Activated T-helper 17 cell treated with anti-CD3 and anti-CD28 coated beads, Interleukin-2, amount 50 U/mL, for 72 hours (primary cell): Measurements from ENCODE around the gene IL10RB. TPM values are rescaled to one million over a fixed set of nuclear protein-coding genes. Genes with fewer than 3 reads are reported as not detected.

Experiments
- ATAC-seq: fragments of 150-1000 bp; cut with Tn5 transposase; replicated peaks from 2 replicates; pipeline ENCODE4 v1.10.0; 2021; ENCODE audit warnings: mild to moderate bottlenecking, moderate library complexity
- H3K27ac Mint-ChIP-seq: one replicate; pipeline ENCODE4 v1.8.0; 2022; ENCODE audit warnings: mixed read lengths
- H3K27me3 Mint-ChIP-seq: one replicate; pipeline ENCODE4 v1.8.0; 2022; ENCODE audit warnings: mixed read lengths
- H3K36me3 Mint-ChIP-seq: one replicate; pipeline ENCODE4 v1.8.0; 2022; ENCODE audit warnings: low read depth, mild to moderate bottlenecking, mixed read lengths
- H3K4me1 Mint-ChIP-seq: one replicate; pipeline ENCODE4 v1.8.0; 2022; ENCODE audit warnings: mixed read lengths
- H3K4me3 Mint-ChIP-seq: one replicate; pipeline ENCODE4 v1.8.0; 2022; ENCODE audit warnings: mild to moderate bottlenecking, mixed read lengths
- H3K9me3 Mint-ChIP-seq: one replicate; pipeline ENCODE4 v1.8.0; 2022; ENCODE audit warnings: mixed read lengths
- total RNA-seq, 2 donors: library from RNA; stranded (reverse); gene quantifications; one replicate each; pipeline ENCODE4 v1.2.3, GENCODE V29; 2022

IL10RB gene
- total RNA-seq, 2 donors from 2014 or later: 30.1 to 46.7 TPM

- H3K4me3 Mint-ChIP-seq: no peak overlapping the region
- H3K27ac Mint-ChIP-seq: peak overlapping the region; percentile 2
- peaks cover 43% of the 10 kb centered on the region for H3K36me3 Mint-ChIP-seq
- ATAC-seq: peak; percentile 12
- no peaks in the 10 kb centered on the region for H3K9me3 Mint-ChIP-seq
- H3K27me3 Mint-ChIP-seq: no peaks in the 10 kb centered on the region
- peaks cover 46% of the 10 kb centered on the region for H3K4me1 Mint-ChIP-seq
These were observed 64.6 kb downstream of the IL10RB start for GRCh38 chr21:33330726-33331125.

DNA sequence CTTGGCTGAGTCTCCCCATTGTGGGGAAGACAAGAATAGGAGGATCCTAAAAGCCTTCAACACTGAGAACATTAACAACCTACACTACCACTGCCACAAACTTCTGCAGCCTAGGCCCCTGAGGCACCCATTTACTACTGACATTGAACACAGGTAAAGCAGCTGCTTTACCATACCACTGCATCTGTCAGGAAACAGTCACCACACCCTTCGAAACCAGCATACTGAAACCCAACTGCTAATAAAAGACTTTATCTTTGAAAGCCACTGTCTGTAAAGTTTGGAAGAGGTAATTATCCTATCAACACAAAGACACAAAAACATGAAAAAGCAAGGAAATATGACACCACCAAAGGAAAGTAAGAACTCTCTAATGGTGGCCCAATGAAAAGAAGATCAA lies 66.0 kb downstream of the IL10RB start:
- peaks cover 43% of the 10 kb centered on the region for H3K36me3 Mint-ChIP-seq
- no peaks in the 10 kb centered on the region for H3K9me3 Mint-ChIP-seq
- H3K27me3 Mint-ChIP-seq: no peaks in the 10 kb centered on the region
- H3K4me1 Mint-ChIP-seq: peaks cover 46% of the 10 kb centered on the region
- peak overlapping the region; percentile 31 for H3K27ac Mint-ChIP-seq
- ATAC-seq: peak; percentile 31
- H3K4me3 Mint-ChIP-seq: peak overlapping the region; percentile 3

DNA sequence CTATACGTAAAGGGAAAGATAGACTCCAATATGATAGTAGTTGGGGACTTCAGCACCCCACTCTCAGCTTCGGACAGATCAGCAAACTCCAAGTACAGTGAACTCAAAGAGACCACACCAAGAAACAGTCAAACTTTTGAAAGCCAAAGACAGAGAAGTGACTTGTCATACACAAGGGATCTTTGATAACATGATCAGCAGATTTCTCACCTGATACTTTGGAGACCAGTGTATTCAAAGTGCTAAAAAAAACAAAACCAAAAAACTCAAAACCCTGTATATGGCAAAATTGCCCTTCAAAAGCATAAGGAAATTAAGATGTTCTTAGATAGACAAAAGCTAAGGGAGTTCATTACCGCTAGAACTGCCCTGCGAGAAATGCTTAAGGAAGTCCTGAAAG lies 68.0 kb downstream of the IL10RB start:
- Mint-ChIP-seq H3K36me3 (peaks cover 50% of the 10 kb centered on the region), H3K27me3 (no peaks in the 10 kb centered on the region), H3K27ac (no peak overlapping the region), H3K9me3 (no peaks in the 10 kb centered on the region), H3K4me3 (no peak overlapping the region), H3K4me1 (peaks cover 36% of the 10 kb centered on the region)
- no peak for ATAC-seq

DNA sequence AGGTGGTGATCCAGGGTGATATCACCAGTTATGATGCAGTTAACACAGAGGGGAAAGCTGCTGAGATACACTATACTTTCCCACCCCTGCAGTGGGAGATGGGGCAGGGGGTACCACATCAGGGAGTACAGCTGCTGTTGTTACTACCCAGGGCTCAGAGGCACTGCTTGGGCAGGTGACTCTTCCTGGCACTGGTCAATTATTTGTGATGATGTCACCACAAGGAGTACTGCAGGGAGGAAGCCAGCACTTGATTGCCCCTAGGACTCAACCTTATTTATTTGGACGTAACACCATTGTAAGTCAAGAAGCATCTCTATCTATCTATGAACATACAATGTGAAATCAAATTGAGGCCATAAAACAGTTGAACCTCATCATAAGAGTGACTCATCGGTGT lies 68.7 kb downstream of the IL10RB start:
- ATAC-seq: no peak
- Mint-ChIP-seq H3K4me1 (peaks cover 36% of the 10 kb centered on the region), H3K36me3 (peaks cover 56% of the 10 kb centered on the region), H3K27ac (no peak overlapping the region), H3K27me3 (no peaks in the 10 kb centered on the region), H3K4me3 (no peak overlapping the region), H3K9me3 (no peaks in the 10 kb centered on the region)

DNA sequence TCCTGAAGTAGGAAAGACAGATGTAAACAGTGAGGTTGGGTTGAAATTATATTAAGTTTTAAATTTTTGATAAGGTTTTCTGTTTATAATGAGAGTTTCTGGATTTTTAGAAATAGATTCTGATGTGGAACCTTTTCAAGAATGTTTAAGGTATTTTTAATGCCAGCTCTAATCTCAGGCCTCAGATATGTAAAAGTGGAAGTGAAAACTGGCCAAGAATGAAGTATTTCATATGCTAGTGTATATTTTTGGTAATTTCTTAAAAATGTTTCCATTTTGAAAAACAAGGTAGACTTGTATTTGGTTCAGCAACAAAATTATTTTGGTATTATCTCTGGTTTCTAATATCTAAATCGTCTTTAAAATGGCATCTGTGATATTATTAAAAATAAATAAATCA lies 73.0 kb downstream of the IL10RB start:
- Mint-ChIP-seq H3K4me1 (peaks cover 2% of the 10 kb centered on the region), H3K27ac (no peak overlapping the region), H3K27me3 (no peaks in the 10 kb centered on the region), H3K9me3 (no peaks in the 10 kb centered on the region), H3K36me3 (peaks cover 81% of the 10 kb centered on the region), H3K4me3 (no peak overlapping the region)
- no peak for ATAC-seq

GRCh38 chr21:33339918-33340317 lies 73.8 kb downstream of the IL10RB start:
- Mint-ChIP-seq H3K36me3 (peaks cover 81% of the 10 kb centered on the region), H3K27me3 (no peaks in the 10 kb centered on the region), H3K4me1 (no peaks in the 10 kb centered on the region), H3K9me3 (no peaks in the 10 kb centered on the region), H3K27ac (no peak overlapping the region), H3K4me3 (no peak overlapping the region)
- no peak for ATAC-seq

GRCh38 chr21:33345751-33346238 lies 79.6 kb downstream of the IL10RB start:
- Mint-ChIP-seq H3K27ac (peak overlapping the region; percentile 2), H3K4me3 (no peak overlapping the region), H3K9me3 (no peaks in the 10 kb centered on the region), H3K4me1 (peaks cover 5% of the 10 kb centered on the region), H3K36me3 (peaks cover 93% of the 10 kb centered on the region), H3K27me3 (no peaks in the 10 kb centered on the region)
- no peak for ATAC-seq

Other genes with a start within 250 kb of the IL10RB start
- gene OLIG2, start 240.4 kb upstream of the IL10RB start, total RNA-seq: not detected
- gene OLIG1, start 196.2 kb upstream of the IL10RB start, total RNA-seq: not detected
- 10 to 100 TPM; 34.6 to 35.4 TPM for gene IFNAR2, start 36.4 kb upstream of the IL10RB start, total RNA-seq
- 10 to 100 TPM; 38.5 to 38.8 TPM for gene IFNAR1, start 58.6 kb downstream of the IL10RB start, total RNA-seq
- 1 to 10 TPM; 5.8 to 8.5 TPM for gene IFNGR2, start 137.0 kb downstream of the IL10RB start, total RNA-seq
- 10 to 100 TPM; 20.0 to 22.5 TPM for gene TMEM50B, start 213.6 kb downstream of the IL10RB start, total RNA-seq
- under 1 TPM; 0.54 to 0.79 TPM for gene DNAJC28, start 225.3 kb downstream of the IL10RB start, total RNA-seq